Skeletal muscle tissue (tissue), 5 donors: ENCODE results near the gene FKBP1B. TPM values are rescaled to one million over a fixed set of nuclear protein-coding genes. Genes with fewer than 3 reads are reported as not detected.

Experiments used
- H3K27ac ChIP-seq: one replicate; pipeline ENCODE4 v1.7.0; 2013; ENCODE audit warnings: mild to moderate bottlenecking, low read depth, low read length, inconsistent platforms
- H3K27me3 ChIP-seq, 3 donors: one replicate each; pipeline ENCODE4 v1.7.0; 2013; ENCODE audit warnings: low read length in 3 of 3; ENCODE audit not compliant: control insufficient read depth in 3 of 3, insufficient read depth in 3 of 3
- H3K36me3 ChIP-seq, 3 donors: one replicate each; pipeline ENCODE4 v1.7.0; 2013; ENCODE audit warnings: low read length in 3 of 3; ENCODE audit not compliant: control insufficient read depth in 3 of 3, insufficient read depth in 3 of 3
- H3K4me1 ChIP-seq, 3 donors: one replicate each; pipeline ENCODE4 v1.7.0; 2013; ENCODE audit warnings: low read length in 3 of 3, mild to moderate bottlenecking in 3 of 3; ENCODE audit not compliant: control insufficient read depth in 3 of 3, insufficient read depth in 3 of 3
- H3K4me3 ChIP-seq, 3 donors: one replicate each; pipeline ENCODE4 v1.7.0; 2013; ENCODE audit warnings: low read length in 3 of 3
- H3K9ac ChIP-seq, 3 donors: one replicate each; pipeline ENCODE4 v1.7.0; 2013; ENCODE audit warnings: low read length in 3 of 3, mild to moderate bottlenecking in 3 of 3, moderate library complexity in 2 of 3, low read depth in 1 of 3
- H3K9me3 ChIP-seq, 3 donors: one replicate each; pipeline ENCODE4 v1.7.0; 2013; ENCODE audit warnings: low read length in 3 of 3; ENCODE audit not compliant: control insufficient read depth in 3 of 3
- small RNA-seq: library from RNA; depleted of rRNA; stranded (forward); fragments of <200 nt; gene quantifications from one replicate; pipeline ENCODE3, GENCODE V24; 2014
- total RNA-seq: library from RNA; depleted of rRNA; stranded (reverse); fragments of >200 nt; gene quantifications from one replicate; pipeline ENCODE4 v1.2.3, GENCODE V29; 2014
- donor health status: Osteomylitis.

The FKBP1B gene
- total RNA-seq, 1 donor from 2014 or later, result 1.6 TPM

DNA sequence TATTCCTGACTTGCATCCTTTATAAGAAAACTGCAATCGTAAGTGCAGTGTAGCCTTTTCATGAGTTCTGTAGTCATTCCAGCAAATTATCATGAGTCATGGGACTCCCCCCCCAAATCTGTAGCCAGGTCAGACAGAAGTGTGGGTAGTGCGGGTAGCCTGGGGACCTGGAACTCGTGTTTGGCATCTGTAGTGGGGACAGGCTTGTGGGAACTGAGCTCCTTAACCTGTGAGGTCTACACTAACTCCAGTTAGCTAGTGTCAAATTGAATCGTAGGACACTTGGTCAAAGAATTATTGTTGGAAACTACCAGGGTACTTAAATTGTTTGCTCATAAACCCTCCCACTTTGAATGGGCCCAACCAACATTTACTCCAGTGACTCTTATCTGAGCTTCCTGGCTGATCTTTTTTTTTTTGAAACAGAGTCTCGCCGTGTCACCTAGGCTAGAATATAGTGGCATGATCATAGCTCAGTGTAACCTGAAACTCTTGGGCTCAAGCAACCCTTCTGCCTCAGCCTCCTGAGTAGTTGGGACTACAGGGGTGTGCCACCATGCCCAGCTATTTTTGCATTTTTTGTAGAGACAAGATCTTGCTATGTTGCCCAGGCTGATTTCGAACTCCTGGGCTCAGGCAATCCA is 61.2 kb downstream of the FKBP1B start:
- no peaks in the 10 kb centered on the region for H3K4me1 ChIP-seq
- peaks cover 3 to 7% (median 6%) of the 10 kb centered on the region in 3 donors for H3K36me3 ChIP-seq
- no peak overlapping the region for H3K9ac ChIP-seq

DNA sequence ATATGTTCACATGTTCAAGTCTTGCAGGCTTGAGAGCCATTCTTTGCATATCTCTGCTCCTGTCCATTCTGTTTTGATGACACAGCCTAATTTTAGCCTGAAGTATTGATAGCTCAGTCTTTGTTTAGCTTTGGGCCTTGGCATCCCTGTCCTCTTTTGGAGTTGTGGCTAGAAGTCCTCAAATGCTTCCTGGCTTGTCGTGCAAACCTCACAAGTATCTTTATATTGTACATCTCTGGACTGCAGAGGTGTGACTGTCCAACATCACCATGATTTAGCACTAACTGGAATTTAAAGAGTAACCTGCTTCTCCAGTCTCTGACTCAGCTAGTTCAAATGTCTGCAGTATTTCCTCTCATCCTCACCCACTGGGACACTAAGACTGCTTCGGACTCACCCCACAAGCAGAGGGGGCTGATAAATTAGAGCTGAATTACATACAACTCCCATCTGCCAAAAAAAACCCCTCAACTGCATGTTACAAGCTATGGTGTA is 61.9 kb downstream of the FKBP1B start:
- Histone ChIP-seq H3K27ac (no peak overlapping the region), H3K4me3 (no peak overlapping the region), H3K27me3 (no peaks in the 10 kb centered on the region), H3K9me3 (peaks cover 0 to 5% (median 0%) of the 10 kb centered on the region in 3 donors), H3K9ac (no peak overlapping the region), H3K4me1 (no peaks in the 10 kb centered on the region), H3K36me3 (peaks cover 3 to 7% (median 6%) of the 10 kb centered on the region in 3 donors)

More for the DNA sequence above, 61.2 kb downstream of the FKBP1B start:
- Histone ChIP-seq H3K27me3 (no peaks in the 10 kb centered on the region), H3K9me3 (peaks cover 0 to 5% (median 0%) of the 10 kb centered on the region in 3 donors), H3K27ac (no peak overlapping the region), H3K4me3 (no peak overlapping the region)

Small RNAs within 50 kb of the gene (small RNA-seq; reads per million reads assigned to genes)
- gene RNU6-370P, result not detected

Other genes starting within 250 kb of the FKBP1B start
- 30.3 TPM for gene ATAD2B, start 122.6 kb upstream of the FKBP1B start, total RNA-seq
- gene UBXN2A, start 109.3 kb upstream of the FKBP1B start, total RNA-seq, result 16.7 TPM
- gene MFSD2B, start 39.7 kb upstream of the FKBP1B start, total RNA-seq, result 0.52 TPM
- 12.0 TPM for gene WDCP, start 2.4 kb upstream of the FKBP1B start, total RNA-seq
- gene SF3B6, start 26.6 kb downstream of the FKBP1B start, total RNA-seq, result 88.2 TPM
- 25.1 TPM for gene TP53I3, start 35.1 kb downstream of the FKBP1B start, total RNA-seq
- gene PFN4, start 73.6 kb downstream of the FKBP1B start, total RNA-seq, result not detected
- gene FAM228B, start 73.7 kb downstream of the FKBP1B start, total RNA-seq, result 47.0 TPM
- 0.52 TPM for gene FAM228A, start 125.3 kb downstream of the FKBP1B start, total RNA-seq